ENCODE data around the gene NRXN2.
"Not testable (repeated sequence)": the region's sequence is repeated elsewhere in the genome, so short reads cannot be mapped to it uniquely, and the experiment has no call there.

Gene NRXN2

GRCh38 chr11:64605244-64605560 lies 117.8 kb downstream of the NRXN2 start:
- no peak for DNase-seq (ENCODE audit: low spot score)

- DNase-seq (ENCODE audit: low spot score), result no peak
These were observed 118.3 kb downstream of the NRXN2 start for GRCh38 chr11:64604458-64605243.

- DNase-seq (ENCODE audit: low spot score), result no peak
These were observed 119.4 kb downstream of the NRXN2 start for GRCh38 chr11:64603411-64604110.

DNA sequence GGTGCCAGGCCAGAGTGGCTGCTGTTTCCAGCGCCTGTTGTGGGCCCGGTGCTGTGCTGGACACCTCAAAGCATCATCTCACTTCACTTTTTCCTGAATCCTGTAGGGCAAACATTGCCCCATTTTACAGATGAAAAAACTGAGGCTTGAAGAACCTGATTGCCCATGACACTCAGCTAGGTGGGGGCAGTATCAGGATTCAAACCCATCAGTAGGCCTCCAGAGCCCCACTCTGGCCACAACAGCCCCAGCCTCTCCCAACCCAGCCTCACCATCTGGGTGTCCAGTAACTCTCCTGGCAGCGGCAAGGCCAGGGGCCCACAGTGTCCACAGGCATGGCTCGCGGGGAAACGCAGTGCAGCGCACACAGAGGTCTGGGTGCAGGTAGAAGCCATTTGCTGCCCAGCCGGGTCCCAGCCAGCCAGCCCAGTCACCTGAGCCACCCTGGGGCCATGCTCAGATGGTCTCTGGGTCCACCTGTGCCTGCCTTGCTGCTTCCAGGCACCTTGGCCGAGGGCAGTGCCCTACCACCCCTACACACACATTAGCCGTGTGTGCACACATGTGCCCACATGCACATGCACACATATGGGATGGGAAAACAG lies 120.4 kb downstream of the NRXN2 start:
- DNase-seq (ENCODE audit: low spot score), result no peak

- no peak for DNase-seq (ENCODE audit: low spot score)
These were observed 121.2 kb downstream of the NRXN2 start for GRCh38 chr11:64601605-64602465.

- DNase-seq (ENCODE audit: low spot score), result no peak
These were observed 122.6 kb downstream of the NRXN2 start for GRCh38 chr11:64600281-64600992.

- DNase-seq (ENCODE audit: low spot score), result no peak
These were observed 123.2 kb downstream of the NRXN2 start for GRCh38 chr11:64599698-64600211.

DNA sequence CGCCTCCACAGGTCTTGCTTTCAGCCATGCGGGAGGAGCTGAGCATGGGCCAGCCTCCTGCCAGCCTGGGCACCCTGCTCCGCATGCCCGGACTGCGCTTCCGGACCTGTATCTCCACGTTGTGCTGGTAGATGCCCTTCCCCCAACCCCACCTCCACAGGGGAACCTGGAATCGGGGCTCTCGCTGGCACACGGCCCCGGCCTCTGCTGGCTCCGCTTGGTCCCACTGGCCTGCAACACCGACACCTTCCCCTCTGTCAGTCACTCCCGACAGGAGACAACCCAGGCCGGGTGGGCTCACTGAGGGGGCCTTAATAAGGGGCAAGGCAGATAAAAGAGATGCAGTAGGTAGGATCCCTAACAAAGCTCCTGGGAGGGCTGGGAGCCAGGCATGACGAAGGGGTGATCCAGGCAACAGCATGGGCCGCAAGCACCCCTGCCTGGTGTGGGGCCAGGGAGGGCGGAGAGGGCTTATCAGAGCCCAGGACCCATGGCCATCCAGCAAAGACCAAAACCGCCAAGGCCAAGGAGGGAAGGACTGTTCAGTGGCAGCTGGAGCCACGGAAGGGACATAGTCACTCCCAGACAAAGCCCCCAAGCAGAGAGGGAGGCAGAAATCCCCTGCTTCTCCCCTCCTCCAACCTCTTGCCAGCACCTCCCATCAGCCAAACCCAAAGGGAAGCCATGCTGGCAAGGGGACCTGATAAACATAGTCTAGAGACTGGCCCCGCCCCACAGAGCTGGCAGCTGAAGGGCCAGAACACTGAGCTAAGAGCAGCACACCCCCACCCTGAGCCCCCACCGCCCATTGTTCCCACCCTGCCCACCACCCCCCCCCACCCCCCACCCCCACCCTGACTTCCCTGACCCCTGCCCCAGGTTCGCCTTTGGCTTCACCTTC lies 124.0 kb downstream of the NRXN2 start:
- no peak for DNase-seq (ENCODE audit: low spot score)

- no peak for DNase-seq (ENCODE audit: low spot score)
These were observed 124.7 kb downstream of the NRXN2 start for GRCh38 chr11:64598106-64598796.

DNA sequence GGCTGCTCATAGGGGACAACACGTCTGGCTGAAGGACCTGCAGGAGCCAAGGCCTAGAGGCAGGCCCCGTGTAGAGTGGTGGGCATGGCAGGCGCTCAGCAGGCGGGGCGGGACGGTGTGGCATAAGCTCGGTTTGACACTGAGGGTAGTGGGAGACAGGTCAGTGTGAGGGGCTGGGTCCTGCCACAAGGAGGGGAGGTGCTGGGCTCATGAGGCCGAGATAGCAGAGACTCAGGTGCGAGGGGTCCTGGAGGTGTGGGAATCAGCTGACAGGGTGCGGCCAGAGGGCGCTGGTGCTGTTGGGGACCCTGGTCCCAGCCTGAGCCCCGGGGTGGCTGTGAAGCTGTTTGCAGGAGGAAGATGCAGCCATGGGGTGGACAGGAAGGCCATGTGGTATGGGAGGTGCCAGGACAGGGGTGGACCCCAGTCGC lies 125.3 kb downstream of the NRXN2 start:
- DNase-seq (ENCODE audit: low spot score), result no peak

DNA sequence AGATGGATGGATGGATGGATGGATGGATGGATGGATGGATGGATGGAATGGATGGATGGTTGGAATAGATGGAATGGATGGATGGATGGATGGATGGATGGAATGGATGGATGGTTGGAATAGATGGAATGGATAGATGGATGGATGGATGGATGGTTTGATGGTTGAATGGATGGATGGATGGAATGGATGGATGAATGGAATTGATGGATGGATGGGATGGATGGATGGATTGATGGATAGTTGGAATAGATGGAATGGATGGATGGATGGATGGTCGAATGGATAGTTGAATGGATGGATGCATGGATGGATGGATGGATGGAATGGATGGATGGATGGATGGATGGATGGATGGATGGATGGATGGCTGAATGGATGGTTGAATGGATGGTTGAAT lies 127.1 kb downstream of the NRXN2 start:
- DNase-seq (ENCODE audit: low spot score), result not testable (repeated sequence)

DNA sequence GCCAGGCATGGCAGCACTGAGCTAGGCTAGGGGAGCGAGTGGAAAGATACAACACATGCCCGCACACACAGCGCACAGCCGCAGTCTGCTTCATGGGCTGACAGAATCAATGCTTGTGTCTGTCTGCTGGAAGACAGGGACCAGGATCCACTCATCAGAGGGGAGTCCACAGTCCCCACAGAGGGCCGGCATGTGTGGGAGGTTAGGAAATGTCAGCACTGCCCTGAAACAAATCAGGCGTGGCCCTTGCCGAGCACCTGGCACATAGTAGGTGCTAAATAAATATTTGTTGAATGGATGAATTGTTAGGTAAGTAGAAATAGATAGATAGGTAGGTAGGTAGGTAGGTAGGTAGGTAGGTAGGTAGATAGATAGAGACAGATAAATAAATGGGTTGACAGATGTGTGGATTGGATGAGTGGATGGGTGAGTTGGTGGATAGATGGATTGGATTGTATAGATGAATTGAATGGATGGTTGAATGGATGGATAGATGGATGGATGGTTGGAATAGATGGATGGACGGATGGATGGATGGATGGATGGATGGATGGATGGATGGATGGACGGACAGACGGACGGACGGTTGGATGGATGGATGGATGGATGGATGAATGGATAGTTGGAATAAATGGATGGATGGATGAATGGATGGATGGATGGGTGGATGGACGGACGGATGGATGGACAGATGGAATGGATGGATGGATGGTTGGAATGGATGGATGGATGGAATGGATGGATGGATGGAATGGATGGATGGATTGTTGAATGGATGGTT lies 128.6 kb downstream of the NRXN2 start:
- DNase-seq (ENCODE audit: low spot score), result no peak

DNA sequence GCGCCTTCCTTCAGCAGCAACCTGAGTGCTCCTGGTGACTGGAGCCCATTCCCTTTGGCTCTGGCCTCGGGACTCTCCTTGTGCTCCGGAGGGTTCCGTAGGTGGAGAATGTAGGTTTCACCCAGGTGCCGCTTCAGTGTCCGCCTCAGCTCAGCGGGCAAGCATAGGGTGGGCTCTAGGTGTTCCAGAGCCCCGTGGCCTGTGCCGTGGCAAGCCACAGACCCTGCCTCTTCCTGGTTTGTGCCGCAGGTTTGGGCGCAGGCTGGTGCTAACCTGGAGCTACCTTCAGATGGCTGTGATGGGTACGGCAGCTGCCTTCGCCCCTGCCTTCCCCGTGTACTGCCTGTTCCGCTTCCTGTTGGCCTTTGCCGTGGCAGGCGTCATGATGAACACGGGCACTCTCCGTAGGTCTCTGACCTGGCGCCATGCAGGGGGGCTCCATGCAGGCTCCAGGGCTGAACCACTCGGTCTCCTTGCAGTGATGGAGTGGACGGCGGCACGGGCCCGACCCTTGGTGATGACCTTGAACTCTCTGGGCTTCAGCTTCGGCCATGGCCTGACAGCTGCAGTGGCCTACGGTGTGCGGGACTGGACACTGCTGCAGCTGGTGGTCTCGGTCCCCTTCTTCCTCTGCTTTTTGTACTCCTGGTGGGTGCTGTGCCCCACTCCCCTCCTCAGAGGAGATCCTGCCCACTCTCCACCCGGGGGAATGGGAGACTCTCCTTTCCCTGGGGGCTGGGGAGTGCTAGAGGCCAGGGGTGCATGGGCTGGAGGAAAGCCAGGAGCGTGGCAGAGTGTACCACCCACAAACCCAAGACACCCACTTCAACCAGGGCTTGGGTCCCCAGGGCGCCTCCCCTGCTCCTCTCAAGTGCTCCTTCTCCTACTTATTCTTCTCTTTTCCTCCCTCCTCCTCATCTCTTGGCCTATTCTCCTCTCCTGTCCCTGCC lies 129.6 kb downstream of the NRXN2 start:
- DNase-seq (ENCODE audit: low spot score), result no peak

DNA sequence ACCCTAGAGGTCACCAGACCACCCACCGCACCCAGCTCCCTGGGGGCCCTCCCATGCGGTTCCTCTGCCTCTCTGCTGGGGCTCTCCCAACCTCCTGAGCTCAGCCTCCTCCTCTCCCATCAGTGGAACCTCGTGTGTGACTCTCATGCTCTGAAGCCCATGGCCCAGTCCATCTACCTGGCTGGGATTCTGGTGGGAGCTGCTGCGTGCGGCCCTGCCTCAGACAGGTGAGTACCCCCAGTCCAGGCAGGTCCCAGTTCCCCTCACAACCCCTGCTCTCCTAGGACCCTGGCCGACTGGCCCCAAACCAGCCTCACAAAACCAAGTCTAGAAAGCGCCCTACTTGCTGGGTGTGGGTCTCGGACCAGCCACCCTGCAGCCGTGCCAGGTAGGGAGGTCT lies 130.3 kb downstream of the NRXN2 start:
- DNase-seq (ENCODE audit: low spot score), result no peak

DNA sequence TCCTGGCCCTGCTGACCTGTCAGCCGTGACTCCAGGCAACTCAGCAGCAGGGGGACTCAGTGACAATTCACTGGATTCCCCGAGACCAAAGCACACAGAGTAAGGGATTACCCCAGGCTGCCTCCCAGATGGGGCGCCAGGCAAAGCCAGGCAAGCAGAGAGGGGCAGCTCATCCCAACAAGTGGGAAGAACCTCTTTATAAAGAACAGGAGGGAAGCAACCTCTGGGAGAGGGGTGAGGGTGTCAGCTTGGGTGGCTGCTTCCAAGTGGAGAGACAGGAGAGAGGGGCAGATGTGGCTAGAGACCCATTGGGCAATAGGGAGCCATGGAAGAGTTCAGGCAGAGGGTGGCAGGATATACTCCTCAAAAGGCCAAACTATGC lies 130.8 kb downstream of the NRXN2 start:
- DNase-seq (ENCODE audit: low spot score), result no peak

DNA sequence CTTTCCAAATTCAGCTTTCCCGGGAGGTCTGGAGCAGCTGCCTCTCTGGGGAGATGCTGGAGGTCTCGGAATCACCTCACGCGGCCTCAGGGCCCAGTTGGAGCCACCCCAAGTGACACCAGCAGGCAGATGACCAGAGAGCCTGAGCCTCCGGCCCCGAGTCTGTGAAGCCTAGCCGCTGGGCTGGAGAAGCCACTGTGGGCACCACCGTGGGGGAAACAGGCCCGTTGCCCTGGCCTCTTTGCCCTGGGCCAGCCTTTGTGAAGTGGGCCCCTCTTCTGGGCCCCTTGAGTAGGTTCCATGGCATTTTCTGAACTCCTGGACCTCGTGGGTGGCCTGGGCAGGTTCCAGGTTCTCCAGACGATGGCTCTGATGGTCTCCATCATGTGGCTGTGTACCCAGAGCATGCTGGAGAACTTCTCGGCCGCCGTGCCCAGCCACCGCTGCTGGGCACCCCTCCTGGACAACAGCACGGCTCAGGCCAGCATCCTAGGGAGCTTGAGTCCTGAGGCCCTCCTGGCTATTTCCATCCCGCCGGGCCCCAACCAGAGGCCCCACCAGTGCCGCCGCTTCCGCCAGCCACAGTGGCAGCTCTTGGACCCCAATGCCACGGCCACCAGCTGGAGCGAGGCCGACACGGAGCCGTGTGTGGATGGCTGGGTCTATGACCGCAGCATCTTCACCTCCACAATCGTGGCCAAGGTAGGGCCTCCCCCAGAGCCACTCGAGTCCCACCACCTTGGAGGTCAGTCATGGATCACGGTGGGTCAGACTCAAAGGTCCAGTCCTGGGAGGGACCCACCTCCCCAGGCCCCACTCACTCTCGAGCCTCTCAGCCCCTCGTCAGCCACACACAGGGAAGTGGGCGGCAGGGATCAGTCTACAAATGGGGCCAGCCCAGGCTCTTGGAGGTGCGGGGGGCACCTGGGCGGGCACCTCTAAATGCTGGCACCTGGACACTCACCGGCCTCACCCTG lies 131.5 kb downstream of the NRXN2 start:
- no peak for DNase-seq (ENCODE audit: low spot score)

- DNase-seq (ENCODE audit: low spot score), result no peak
These were observed 132.2 kb downstream of the NRXN2 start, which contains the start of gene SLC22A12 for GRCh38 chr11:64590763-64591221. Gene SLC22A12, plus strand, starts transcription at chr11:64591220. Its CDS starts 337 bp downstream, at chr11:64591557.
